H1 (cell line): ENCODE measurements around the gene ELAVL1. TPM values are rescaled to one million over a fixed set of nuclear protein-coding genes. Genes with fewer than 3 reads are reported as not detected.

Experiments
- CHD7 ChIP-seq: fragments of 300-600 bp; sonication (generic); IDR thresholded peaks from 2 replicates; pipeline ENCODE4 v1.7.1; 2012; ENCODE audit warnings: low read length, moderate library complexity, mild to moderate bottlenecking, inconsistent platforms; ENCODE audit not compliant: insufficient replicate concordance
- polyA plus RNA-seq, 7 experiments: library from polyadenylated mRNA; depleted of rRNA in 3 of 7; stranded (reverse) in 5 of 7; unstranded in 2 of 7; fragments of >200 nt in 5 of 7; fragments of 200-250 nt in 2 of 7; gene quantifications; 1 replicate in 5 of 7; 2 replicates in 1 of 7; 4 replicates in 1 of 7; pipeline versions ENCODE4 v1.2.1 to v1.2.3, GENCODE V29; 2011 to 2013; ENCODE audit warnings: missing spikeins in 2 of 7, mixed read lengths in 2 of 7
- total RNA-seq: library from RNA; stranded (reverse); fragmentation: NEBNext Ultra II Directional; extraction: Animal tissue kit (Norgen Biotek cat#: 25700); gene quantifications from 2 replicates; pipeline ENCODE4 v1.2.1, GENCODE V29; 2021

Gene ELAVL1
- total and polyA plus RNA-seq, 2 of the 8 experiments (the other 6 are each of a cell fraction or from before 2014, with no cell fraction given): 56.7 to 163 TPM

GRCh38 chr19:7981661-7982060, 23.8 kb downstream of the ELAVL1 start (continued):
- TF ChIP-seq CHD7: no peak
- TF ChIP-seq, all 59 proteins: peak for 0
